ENCODE measurements around the gene PPBP. TPM values are rescaled to one million over a fixed set of nuclear protein-coding genes. Genes with fewer than 3 reads are reported as not detected.

Gene PPBP
- total RNA-seq, 4 donors from 2014 or later: not detected

DNA sequence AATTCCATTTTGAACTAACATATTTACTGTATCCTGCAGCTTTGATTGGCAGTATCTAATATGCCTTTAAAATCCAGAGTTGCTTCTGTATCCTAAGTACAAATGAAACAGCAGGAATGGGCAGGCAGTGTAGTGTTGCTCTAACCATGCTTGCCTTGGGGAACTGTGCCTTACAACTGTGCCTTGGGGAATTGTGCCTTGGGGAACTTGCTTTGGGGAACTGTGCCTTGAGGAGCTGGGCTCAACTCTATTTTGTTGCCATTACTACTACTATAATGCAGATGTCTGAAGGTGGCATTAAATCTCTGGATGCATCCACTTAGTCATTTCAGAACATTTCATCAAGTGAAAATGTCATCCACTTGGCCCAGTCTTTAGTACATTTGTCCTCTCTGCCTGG is 43.6 kb upstream of the PPBP start:
- TF ChIP-seq POLR2A (IDR thresholded peaks at IDR 0.05): no peak
- TF ChIP-seq, protein P1, sequence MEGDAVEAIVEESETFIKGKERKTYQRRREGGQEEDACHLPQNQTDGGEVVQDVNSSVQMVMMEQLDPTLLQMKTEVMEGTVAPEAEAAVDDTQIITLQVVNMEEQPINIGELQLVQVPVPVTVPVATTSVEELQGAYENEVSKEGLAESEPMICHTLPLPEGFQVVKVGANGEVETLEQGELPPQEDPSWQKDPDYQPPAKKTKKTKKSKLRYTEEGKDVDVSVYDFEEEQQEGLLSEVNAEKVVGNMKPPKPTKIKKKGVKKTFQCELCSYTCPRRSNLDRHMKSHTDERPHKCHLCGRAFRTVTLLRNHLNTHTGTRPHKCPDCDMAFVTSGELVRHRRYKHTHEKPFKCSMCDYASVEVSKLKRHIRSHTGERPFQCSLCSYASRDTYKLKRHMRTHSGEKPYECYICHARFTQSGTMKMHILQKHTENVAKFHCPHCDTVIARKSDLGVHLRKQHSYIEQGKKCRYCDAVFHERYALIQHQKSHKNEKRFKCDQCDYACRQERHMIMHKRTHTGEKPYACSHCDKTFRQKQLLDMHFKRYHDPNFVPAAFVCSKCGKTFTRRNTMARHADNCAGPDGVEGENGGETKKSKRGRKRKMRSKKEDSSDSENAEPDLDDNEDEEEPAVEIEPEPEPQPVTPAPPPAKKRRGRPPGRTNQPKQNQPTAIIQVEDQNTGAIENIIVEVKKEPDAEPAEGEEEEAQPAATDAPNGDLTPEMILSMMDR (IDR thresholded peaks at IDR 0.05 in 4 of 5, conservative IDR thresholded peaks at IDR 0.05 in 1 of 5): no peak
- intact Hi-C loops (cut with DNase I; ENCODE audit: low total_unique reads): loop anchor here (10.0 kb wide), 1 partner anchor 367 kb away; no protein-coding TSS in a partner anchor

DNA sequence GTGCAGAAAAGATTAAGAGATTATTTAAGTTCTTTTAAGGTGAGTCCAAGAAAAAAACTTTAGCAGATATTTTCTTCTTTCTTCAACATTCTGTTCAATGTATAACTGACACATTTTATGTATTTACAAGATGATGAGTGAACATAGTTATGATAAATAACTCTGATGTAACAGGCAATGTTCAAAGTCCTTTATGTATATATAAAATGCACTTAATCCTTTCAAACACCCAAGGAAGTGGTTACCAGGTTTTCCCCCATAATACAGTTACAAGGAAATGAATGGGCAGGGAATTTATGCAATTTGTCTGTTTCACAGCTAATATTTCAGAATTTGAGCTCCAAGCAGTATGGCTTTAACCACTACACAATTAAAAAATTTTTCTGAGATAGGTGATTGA is 42.3 kb upstream of the PPBP start:
- intact Hi-C loops (cut with DNase I; ENCODE audit: low total_unique reads): loop anchor here (10.0 kb wide), 1 partner anchor 365 kb away; no protein-coding TSS in a partner anchor
- no peak for ATAC-seq
- Histone ChIP-seq H3K27ac (no peak overlapping the region), H3K27me3 (no peaks in the 10 kb centered on the region), H3K36me3 (no peaks in the 10 kb centered on the region), H3K4me3 (no peak overlapping the region), H3K4me1 (no peaks in the 10 kb centered on the region), H3K9me3 (no peaks in the 10 kb centered on the region)
- DNase-seq: no peak
- TF ChIP-seq, protein P1 (IDR thresholded peaks at IDR 0.05 in 4 of 5, conservative IDR thresholded peaks at IDR 0.05 in 1 of 5): no peak
- no peak for TF ChIP-seq POLR2A (IDR thresholded peaks at IDR 0.05)
- in situ Hi-C loops (cut with MboI; ENCODE audit: low sequenced_read_pairs in 4 of 4): no loop called here

More for the DNA sequence above, 43.6 kb upstream of the PPBP start:
- DNase-seq: no peak
- in situ Hi-C loops (cut with MboI; ENCODE audit: low sequenced_read_pairs in 4 of 4): no loop called here
- Histone ChIP-seq H3K4me3 (no peak overlapping the region), H3K4me1 (no peaks in the 10 kb centered on the region), H3K27ac (no peak overlapping the region), H3K27me3 (peaks cover 0 to 7% (median 0%) of the 10 kb centered on the region in 3 donors), H3K9me3 (no peaks in the 10 kb centered on the region), H3K36me3 (no peaks in the 10 kb centered on the region)
- no peak for ATAC-seq

DNA sequence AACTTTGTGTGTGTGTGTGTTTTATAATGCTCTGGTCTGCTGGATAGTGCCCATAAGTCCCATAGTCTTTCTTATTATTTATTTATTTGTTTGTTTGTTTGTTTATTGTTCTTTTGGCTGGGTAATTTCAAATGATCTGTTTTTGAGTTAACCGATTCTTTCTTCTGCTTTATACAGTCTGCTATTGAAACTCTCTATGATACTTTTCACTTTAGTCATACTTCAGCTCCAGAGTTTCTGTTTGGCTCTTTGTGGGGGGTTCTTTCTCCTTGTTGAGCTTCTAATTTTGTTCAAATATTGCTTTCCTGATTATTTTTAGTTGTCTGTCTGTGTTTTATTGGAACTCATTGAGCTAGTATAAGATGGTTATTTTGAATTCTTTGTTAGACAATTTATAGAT is 40.5 kb upstream of the PPBP start:
- ATAC-seq (no peak), DNase-seq (no peak)
- Histone ChIP-seq H3K4me1 (no peaks in the 10 kb centered on the region), H3K9me3 (no peaks in the 10 kb centered on the region), H3K27me3 (no peaks in the 10 kb centered on the region), H3K4me3 (no peak overlapping the region), H3K27ac (no peak overlapping the region), H3K36me3 (no peaks in the 10 kb centered on the region)
- TF ChIP-seq, protein P1 (IDR thresholded peaks at IDR 0.05 in 4 of 5, conservative IDR thresholded peaks at IDR 0.05 in 1 of 5): no peak
- TF ChIP-seq POLR2A (IDR thresholded peaks at IDR 0.05): no peak
- intact Hi-C loops (cut with DNase I; ENCODE audit: low total_unique reads) (no loop called here), in situ Hi-C loops (cut with MboI; ENCODE audit: low sequenced_read_pairs in 4 of 4) (no loop called here)

DNA sequence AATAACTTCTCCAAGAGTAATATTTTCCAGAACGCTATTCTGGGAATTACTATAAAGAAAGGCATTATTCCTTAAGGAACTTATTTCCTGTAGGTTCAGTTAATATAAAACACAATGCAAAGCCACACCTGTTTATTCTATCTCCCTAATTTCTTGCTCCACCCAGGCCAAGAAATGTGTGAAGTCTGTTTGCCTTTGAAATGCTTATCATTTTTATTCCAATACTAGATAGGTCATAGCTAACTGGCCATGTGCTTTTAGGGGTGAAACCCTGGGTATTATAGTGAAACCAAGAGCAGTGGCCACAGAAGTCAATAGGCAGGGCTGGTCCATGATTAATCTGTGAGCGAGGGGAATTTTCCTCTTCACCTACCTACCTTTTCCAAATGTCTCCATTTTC is 35.7 kb upstream of the PPBP start:
- H3K4me3 ChIP-seq: no peak overlapping the region
- in situ Hi-C loops (cut with MboI; ENCODE audit: low sequenced_read_pairs in 4 of 4): no loop called here
- no peak for TF ChIP-seq POLR2A (IDR thresholded peaks at IDR 0.05)
- TF ChIP-seq, protein P1 (IDR thresholded peaks at IDR 0.05 in 4 of 5, conservative IDR thresholded peaks at IDR 0.05 in 1 of 5): no peak
- H3K27ac ChIP-seq: no peak overlapping the region
- intact Hi-C loops (cut with DNase I; ENCODE audit: low total_unique reads): no loop called here
- no peaks in the 10 kb centered on the region for H3K27me3 ChIP-seq
- no peaks in the 10 kb centered on the region for H3K36me3 ChIP-seq
- no peaks in the 10 kb centered on the region for H3K9me3 ChIP-seq
- no peak for DNase-seq
- ATAC-seq: no peak
- H3K4me1 ChIP-seq: no peaks in the 10 kb centered on the region

DNA sequence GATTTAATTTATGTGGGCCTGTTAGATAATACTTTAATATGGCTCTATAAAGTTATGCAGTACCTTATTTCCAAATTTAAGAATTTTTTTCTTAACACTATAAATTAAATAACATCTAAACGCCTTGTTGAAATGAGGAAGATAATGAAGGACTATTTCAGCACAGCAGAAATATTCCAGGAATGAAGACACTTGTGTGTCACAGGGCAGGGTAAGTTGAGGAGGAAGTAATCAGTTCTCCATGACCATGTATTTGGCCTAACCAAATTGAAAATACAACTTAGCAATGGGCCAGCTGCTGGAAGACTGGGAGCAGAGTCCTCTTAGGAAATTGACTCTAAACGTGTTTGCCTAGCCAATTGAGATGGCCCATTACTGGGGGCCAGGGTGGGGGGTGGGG is 33.6 kb upstream of the PPBP start:
- in situ Hi-C loops (cut with MboI; ENCODE audit: low sequenced_read_pairs in 4 of 4): no loop called here
- intact Hi-C loops (cut with DNase I; ENCODE audit: low total_unique reads): no loop called here
- H3K4me1 ChIP-seq: no peaks in the 10 kb centered on the region
- DNase-seq (no peak), ATAC-seq (no peak)
- H3K27ac ChIP-seq: no peak overlapping the region
- no peaks in the 10 kb centered on the region for H3K36me3 ChIP-seq
- H3K27me3 ChIP-seq: no peaks in the 10 kb centered on the region
- no peak overlapping the region for H3K4me3 ChIP-seq
- no peaks in the 10 kb centered on the region for H3K9me3 ChIP-seq
- no peak for TF ChIP-seq POLR2A (IDR thresholded peaks at IDR 0.05)
- TF ChIP-seq, protein P1 (IDR thresholded peaks at IDR 0.05 in 4 of 5, conservative IDR thresholded peaks at IDR 0.05 in 1 of 5): no peak
